ENCODE data around the gene WSB2.
A peak's percentile ranks its signal among the peaks of the same experiment; 100 is the strongest.
"Not testable (repeated sequence)": the region's sequence is repeated elsewhere in the genome, so short reads cannot be mapped to it uniquely, and the experiment has no call there.

The WSB2 gene

DNA sequence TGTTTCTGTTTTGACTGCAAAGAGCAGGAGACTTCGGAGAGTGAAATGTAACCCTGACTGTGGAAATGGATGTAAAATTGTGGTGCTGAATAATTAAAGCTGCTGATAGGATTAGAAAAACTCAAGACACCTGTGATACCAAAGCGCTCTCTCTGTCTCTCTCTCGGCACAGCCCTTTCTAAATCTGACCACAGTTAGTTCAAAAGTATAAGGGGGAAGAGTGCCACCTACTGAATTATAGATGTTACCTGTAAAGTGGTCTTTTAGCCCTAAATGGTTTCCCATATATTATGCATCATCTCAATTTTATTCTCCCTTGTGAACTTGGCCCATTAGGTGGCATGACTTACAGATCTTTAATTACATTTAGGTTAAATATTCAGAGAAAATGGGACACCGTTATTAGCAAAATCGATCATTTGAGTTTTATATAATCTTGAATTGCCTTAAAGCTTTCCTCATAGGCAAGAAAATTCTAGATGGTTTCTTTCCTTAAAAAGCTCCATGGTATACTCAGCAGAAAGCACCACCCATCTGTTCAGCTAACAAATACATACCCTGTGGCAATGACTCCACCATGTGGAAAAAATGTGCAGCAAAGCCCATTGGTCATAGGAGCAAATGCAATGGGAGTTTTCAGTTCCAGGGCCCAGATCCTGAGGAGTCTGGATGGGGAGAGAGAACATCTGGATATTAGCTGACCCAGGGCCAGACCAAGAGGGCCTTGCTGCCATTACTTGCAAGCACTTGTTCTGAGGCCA is 26.4 kb downstream of the WSB2 start:
- no peak for DNase-seq

DNA sequence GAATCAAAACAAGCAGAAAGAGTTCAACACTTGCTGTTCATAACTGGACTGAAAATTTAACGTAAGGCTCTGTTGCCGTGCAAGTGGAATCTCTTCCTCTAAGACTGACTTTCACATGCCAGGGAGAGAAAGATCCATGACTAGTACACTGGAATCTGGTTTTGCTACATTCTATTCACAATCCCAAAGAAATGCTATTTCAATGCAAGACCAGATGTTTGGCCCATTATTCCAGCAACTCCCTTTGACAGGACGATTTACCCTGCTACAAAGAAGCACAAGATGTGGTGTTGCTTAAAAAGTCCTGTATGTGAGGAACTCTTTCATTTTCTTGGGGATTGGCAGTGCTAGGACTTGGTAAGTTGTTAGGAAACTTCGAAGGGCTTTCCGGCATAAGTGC is 27.1 kb downstream of the WSB2 start:
- no peak for DNase-seq

DNA sequence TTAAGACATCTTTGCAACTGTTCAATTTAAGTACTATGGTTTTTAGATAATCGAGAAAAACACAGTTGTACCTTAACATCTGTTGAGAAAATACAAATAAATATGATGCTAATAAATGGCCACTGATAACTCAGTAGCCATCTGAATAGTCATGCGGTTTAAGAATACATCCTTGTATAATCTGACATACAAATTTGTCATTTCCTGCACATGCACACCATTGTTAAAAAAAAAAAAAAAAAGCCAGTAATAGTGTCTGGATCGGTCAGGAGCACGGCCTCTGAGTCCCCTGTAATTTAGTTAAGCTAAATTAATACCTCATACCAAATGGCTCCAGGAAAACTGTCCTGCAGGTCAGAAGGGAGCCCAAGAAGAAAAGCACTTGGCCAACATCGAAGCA is 27.7 kb downstream of the WSB2 start:
- no peak for DNase-seq

DNA sequence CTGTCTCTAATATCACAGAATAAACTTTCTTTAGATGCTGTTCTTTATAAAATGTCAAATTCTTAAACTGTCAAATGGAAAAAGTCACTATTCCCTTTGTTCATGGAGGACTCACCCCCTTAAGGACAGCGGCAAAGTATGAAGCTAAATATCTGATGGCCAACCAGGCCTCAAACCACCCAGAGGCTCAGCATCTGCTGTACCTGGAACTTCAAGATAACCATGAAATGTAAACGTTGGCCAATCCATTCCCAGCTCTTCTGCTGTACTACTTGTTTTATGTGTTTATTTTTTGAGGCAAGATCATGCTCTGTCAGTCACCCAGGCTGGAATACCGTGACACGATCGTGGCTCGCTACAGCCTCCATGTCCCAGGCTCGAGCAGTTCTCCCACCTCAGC is 28.8 kb downstream of the WSB2 start:
- DNase-seq = no peak

DNA sequence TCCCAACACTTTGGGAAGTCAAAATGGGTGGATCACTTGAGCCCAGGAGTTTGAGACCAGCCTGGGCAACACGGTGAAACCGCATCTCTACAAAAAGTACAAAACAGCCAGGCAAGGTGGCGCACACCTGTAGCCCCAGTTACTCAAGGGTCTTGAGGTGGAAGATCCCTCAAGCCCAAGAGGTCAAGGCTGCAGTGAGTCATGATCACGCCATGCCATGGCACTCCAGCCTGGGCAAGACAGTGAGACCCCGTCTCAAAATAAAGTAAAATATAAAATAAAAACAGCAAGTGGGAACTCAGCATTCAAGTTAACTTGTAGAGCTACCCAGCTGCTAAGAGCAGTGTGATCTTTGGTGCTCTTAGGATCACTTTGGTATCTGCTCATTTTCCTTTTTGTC is 31.8 kb downstream of the WSB2 start:
- no peak for DNase-seq

DNA sequence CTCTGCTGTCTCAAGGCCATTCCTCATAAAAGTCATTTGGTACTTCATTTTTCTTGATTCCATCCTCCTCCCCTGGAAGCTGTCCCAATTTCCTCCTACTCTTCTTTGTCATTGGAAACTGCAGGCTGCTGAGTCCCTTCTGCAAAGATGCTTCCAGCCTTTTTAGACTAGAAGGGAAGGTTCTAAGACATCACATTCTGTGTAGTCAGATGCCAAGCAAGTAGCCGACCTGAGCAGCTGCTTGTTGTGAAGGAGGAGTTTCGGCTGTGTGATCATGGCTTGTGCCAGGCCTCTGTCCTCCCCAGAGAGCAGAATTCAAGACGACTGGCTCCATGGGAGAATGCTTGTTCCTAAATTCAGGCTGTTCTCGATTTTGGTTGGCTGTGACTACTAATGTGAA is 35.8 kb downstream of the WSB2 start:
- DNase-seq = no peak

DNA sequence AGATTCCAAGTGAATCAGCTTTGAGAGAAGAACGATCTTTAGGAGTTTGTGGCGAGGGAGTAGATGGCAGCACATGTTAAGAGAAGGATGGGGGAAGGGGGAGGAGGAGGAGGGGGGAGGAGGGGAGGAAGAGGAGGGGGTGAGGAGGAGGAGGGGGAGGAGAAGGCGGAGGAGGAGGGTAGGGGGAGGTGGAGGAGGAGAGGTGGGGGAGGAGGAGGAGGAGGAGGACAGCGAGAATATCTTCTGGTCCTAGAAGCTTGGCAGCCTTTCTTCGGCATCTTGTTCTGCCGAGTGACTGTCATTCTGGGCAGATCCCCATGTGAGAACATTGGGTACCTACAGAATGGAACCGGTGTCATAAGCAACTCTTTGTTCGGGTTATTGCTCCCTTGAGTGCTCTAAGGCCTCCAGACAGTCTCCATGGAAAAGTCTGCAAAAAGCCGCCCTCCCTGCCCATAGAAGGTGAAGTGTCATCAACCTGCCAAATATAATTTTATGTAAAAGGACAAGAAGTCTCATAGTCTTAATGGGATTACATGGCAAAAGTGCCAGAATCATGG is 37.6 kb downstream of the WSB2 start:
- no peak for DNase-seq

DNA sequence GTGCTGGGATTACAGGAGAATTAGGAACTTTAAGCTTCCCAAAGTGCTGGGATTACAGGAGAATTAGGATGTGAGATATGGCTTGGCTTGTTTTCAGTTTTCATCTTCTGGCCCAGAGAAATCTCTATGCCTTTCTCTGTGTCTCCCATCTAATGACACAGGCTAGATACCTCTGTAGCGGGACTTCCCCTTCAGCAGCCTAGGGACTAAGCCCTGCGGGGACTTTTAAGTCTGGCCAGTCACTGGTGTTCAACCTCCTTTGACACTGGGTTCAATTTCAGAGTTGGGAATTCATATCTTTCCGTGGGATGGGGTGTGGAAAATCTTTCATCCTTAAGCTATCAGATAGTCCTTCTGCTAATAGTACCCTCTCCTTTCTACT is 38.3 kb downstream of the WSB2 start:
- DNase-seq = no peak

DNA sequence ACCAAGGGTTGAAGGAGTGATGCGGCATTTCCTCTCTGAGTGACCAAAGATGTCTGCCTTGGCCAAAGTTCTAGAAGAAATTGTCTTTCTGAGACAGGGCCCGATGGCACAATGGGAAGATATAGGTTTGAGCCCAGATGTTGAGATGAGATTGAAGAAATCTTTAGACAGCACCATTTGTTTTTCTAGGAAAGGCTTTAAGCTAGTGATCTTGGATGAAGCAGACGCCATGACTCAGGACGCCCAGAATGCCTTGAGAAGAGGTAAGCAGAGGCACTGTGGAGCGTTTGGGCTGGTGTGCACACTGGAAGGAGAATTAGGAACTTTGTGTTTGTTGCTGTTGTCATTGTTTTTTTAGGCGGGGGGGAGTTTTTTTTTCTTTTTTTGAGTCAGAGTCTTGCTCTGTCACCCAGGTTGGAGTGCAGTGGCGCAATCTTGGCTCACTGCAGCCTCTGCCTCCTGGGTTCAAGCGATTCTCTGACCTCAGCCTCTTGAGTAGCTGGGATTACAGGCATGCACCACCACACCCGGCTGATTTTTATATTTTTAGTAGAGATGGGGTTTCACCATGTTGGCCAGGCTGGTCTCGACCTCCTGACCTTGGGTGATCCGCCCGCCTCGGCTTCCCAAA is 38.8 kb downstream of the WSB2 start:
- not testable (repeated sequence) for DNase-seq

DNA sequence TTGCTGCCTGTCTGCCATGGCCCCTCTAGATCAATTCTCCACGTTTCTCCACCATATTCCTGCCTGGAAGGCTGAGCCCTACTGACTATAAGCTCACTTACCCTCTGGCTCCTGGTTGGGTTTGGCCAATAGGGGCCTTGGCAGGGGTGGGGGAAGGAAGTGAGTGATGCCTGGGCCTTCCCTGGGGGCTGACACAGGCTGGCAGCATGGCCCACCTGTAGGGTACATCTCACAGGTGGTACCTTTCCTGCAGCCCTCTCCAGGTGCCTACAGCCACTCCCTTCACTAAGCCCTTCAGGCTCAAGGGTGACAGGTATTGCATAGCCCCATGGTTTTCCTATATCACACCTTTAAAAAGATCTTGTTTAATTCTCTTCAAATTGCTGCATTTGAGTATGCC is 40.9 kb downstream of the WSB2 start:
- no peak for DNase-seq

DNA sequence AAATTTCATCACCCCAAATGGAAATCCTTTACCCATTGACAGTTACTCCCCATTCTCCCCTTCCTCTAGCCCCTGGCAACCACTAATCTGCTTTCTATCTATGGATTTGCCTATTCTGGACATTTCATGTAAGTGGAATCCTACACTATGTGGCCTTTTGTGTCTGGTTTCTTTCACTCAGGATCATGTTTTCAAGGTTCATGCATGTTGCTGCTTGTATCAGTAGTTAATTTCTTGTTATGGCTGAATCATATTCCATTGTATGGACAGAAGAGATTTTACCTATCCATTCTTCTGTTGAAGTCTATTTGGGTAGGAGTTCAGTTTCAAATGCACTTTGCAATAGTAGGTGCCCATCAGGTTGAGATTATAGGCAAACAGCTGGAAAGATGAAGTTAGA is 43.1 kb downstream of the WSB2 start:
- DNase-seq = no peak

DNA sequence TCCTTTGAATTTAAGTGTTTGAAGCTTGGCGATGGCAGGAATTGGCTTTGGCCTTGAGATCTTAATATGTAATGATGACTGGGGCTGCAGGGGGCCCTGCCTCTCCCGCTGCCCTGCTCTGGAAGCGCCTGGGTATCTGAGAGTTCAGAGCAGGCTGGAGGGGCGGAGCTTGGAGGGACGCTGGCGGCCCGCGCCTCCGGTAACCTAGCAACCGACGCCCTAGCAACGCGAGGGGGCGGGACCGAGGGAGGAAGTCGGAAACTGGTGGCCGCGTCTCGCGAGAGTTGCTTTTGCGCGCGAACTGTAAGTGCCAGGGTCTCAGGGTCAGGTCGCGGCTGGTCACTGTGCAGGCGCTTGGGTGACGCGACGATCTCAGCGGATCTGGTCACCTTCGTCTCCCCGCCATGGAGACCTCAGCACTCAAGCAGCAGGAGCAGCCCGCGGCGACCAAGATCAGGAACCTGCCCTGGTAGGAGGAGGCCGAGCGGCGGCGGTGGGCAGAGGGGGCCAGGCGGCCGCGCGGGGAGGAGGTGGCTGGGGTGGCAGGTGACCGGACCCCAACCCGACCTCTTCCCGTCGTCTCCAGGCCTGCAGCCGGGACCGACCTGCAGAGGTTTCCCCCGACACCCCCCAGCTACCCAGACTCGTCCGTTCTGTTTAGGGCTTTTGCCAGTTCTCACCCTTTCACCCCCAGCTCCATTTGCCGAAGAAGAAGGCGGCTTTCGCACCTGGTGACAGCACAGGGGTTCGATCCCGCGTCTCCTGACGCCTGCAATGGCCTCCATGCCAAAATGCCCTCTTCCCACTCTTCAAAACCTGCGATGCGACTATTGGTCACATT is 44.3 kb downstream of the WSB2 start, which contains the start of gene RFC5:
TSS of gene RFC5 (plus strand) at position 280 of the 841 bp plus-strand sequence. CDS start at position 405, 125 bp downstream.
- peak; percentile 98 for DNase-seq

DNA sequence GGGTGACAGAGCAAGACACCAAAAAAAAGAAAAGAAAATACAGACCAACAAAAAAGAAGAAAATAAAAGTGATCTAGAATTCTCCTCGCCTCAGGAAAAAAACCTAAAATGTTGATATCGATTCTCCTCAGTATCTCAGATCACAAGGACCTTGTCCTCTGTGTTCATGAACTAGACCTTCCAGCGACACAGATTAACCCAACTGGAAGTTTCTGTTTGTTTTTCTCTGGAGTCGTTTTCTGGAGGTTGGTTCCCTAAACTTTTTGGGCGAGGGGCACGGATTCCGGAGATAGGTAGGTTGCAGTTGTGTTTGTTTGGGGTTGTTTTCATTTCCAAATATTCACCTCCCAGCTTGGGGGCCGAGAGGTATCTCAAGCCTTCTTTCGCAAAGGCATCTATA is 45.0 kb downstream of the WSB2 start:
- no peak for DNase-seq

DNA sequence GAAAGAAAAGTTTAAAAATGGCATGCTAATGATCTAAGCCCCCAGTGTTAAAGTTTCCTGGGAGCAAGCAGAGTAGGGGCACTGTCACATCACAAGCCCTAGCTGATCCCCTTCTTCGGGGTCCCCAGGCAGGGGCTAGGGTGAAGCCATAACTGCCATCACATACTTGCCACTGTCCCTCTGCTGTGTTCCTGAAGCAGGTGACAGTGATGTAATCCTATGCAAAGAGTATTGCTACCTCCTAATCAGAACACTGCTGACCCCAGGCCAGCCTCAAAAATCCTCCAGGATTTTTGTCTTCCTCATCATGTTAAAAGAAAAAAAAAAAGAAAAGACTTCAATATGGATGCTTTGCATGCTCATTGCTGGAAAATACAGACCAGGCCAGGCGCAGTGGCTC is 45.7 kb downstream of the WSB2 start:
- DNase-seq = no peak

DNA sequence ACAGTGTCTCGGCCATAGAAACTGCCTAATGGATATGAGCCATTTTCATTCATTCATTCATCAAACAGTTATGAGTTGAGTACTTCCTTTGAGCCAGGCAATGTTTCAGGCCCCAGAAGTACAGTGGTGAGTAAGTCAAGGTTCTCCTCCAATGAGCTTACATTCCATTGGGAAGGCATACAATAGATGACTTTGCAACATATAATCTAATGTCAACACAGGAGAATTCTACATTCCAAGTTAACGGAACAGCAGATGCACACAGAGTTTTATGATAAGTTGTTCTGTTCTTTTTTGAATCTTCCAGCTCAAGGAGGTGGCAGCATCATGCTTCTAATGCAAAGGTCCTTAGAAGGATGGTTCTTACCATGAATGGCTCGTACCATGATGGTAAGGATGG is 47.7 kb downstream of the WSB2 start:
- no peak for DNase-seq

DNA sequence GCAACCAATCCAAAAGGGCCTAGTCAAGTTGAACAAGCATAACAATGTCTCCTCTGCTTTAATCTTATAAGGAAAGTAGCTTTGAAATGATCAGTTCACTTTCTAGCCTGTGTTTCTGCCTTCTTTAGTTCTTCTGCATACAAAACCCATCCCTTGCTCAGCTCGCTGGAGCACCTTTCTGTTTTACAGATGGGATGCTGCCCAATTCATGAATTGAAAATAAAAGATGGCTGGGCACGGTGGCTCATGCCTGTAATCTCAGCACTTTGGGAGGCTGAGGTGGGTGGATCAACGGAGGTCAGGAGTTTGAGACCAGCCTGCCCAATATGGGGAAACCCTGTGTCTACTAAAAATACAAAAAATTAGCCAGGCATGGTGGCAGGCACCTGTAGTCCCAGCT is 49.0 kb downstream of the WSB2 start:
- DNase-seq = no peak

DNA sequence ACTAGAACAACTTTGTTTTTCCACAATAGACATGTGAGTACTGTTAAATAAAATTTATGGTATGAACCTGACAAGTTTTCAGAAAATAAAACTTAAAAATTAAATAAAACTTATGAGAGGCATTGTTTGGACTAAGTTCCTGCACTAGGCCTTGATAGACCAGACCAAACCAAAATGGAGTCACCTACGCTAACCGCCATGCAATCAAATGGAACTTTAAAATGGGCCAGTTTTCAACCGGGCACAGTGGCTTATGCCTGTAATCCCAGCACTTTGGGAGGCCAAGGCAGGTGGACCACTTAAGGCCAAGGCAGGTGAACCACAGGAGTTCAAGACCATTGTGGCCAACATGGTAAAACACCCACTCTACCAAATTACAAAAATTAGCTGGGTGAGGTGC is 49.6 kb downstream of the WSB2 start:
- no peak for DNase-seq

DNA sequence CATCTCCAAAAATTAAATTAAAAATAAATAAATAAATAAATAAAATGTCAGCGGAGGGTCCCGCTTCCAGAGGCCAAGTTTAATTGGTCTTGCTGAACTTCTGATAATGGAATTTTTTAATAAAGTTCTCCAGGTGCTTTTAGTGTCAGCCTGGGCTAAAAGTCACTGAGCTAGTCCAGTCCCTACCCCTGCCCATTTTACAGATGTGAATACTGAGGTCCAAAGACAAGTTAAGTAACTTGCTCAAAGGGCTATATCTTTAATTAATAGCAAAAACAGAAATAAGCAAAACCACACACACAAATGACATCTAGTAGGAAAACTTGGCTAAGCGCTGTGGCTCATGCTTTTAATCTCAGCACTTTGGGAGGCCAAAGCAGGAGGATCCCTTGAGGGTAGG is 50.1 kb downstream of the WSB2 start:
- DNase-seq = no peak

DNA sequence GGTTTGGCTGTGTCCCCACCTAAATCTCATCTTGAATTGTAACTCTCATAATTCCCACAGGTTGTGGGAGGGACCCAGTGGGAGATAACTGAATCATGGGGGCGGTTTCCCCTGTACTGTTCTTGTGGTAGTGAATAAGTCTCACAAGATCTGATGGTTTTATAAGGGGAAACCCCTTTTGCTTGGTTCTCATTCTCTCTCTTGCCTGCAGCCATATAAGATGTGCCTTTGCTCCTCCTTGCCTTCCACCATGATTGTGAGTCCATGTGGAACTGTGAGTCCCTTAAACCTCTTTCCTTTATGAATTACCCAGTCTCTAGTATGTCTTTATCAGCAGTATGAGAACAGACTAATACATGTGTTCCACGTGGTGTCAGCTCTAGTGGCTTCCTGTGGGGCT is 61.2 kb downstream of the WSB2 start:
- DNase-seq = not testable (repeated sequence)

DNA sequence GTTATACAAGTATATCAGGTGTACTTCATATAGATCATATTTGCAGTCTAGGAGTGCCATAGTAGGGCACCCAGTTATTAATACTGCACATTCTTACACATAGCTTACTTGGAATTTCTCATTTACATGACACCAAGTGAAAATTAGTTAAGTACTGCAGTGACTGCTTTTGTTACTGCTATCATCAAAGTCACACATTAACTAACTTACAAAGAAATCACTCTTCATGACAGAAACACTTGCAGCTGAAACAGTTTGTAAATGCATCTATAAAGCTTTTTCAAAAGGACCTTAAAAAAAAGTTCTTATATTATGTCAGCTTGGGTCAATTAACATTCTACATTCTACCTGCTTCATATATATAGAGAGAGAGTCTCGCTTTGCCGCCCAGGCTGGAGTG is 62.3 kb downstream of the WSB2 start:
- DNase-seq = no peak

DNA sequence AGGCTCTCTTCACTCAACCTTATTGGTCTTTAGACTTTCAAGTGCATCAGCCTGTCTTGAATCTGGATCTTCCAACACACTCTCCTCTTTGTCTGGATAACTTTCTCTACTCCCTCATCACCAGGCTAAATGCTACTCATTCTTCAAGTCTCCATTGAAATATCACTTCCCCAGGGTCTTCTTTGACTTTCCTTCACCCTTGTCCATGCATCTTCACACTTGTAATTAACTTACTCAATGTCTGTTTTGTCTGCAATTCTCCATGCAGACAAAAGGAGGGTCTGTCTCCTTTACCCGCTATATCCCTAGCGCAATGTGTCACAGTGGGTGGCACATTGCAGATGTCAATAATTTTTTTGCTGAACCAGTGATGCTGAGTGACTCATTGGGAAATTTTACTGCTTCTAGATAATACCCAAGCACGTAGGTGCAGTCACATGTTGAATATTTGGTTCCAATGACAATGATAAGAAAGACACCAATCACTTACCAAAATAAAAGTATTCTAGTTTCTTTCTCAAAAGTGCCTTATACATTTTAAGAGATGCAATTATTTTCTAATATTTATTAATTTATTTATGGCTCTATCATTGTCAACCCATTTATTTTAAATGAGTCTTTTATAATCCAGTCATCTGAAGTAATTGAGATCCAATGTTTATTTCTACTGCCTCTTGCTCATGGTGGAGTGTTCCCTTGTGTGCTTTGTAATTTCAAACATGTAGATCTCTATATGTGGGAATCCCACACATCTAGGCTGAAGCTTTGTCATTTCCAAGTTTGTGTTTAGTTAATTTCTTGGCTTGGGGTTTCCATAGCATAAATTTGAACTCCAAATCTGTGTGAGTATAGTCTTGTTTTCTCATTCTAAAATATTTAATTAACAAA is 66.2 kb downstream of the WSB2 start:
- DNase-seq = no peak

DNA sequence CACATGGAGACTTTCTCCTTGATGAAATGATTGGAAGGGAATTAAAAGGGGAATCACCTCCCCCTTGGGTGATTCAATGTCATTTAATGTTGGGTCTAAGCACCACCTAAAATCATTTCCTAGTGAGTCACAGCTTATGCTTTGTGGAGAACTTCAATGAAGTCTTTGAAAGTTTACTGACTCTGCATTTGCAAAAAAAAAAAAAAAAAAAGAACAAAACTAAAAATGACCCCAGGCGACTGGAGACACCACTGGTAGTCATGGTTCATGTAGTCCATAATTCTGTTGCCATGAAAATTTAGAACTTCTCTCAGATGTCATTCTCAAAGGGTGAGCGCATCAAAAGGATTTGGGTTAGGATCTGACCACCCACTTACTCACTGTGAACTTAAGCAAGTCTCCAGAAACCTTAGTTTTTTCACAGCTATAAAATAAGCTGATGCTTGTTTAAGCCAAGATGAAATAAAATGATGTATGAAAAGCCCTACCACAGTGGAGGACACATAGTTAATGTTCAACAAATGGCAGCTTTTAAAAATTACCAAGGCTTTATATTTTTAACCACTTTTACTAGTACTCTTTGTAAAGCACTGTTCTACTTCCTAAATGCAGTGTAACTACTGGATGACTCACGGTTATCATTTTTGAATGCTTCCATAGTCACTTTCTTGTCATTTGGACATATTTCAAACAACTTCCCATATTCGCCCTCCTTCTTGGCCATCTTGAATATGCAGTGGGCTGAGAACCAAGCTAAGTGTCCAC is 74.1 kb downstream of the WSB2 start:
- no peak for DNase-seq
